Lung (tissue), 16 donors: Measurements from ENCODE around the gene RIOK1. TPM values are rescaled to one million over a fixed set of nuclear protein-coding genes. Genes with fewer than 3 reads are reported as not detected.
A peak's percentile ranks its signal among the peaks of the same experiment; 100 is the strongest.

Source experiments
- ATAC-seq: fragments of 200-7000 bp; cut with Tn5 transposase; one replicate; pipeline ENCODE4 v1.9.1; 2020; ENCODE audit warnings: moderate number of reproducible peaks; ENCODE audit not compliant: insufficient read depth, low FRiP score
- DNase-seq, 3 donors: peaks; one replicate each; pipeline ENCODE4 v3.0.0-alpha.2; 2013 to 2017
- H3K27ac ChIP-seq, 2 donors: one replicate each; pipeline ENCODE4 v1.5.1; 2013; ENCODE audit warnings: mild to moderate bottlenecking in 2 of 2, moderate library complexity in 2 of 2, control low read depth in 1 of 2, inconsistent platforms in 1 of 2, low read depth in 1 of 2, low read length in 1 of 2
- H3K27me3 ChIP-seq, 3 donors: one replicate each; pipeline ENCODE4 v1.5.1; 2013; ENCODE audit warnings: low read length in 2 of 3; ENCODE audit not compliant: control insufficient read depth in 3 of 3, insufficient read depth in 3 of 3
- H3K36me3 ChIP-seq, 4 donors: one replicate each; pipeline ENCODE4 v1.5.1; 2013; ENCODE audit warnings: low read length in 4 of 4, mild to moderate bottlenecking in 1 of 4, moderate library complexity in 1 of 4; ENCODE audit not compliant: control insufficient read depth in 4 of 4, insufficient read depth in 4 of 4
- H3K4me1 ChIP-seq, 5 donors: one replicate each; pipeline ENCODE4 v1.5.1; 2013; ENCODE audit warnings: low read length in 5 of 5, mild to moderate bottlenecking in 2 of 5, moderate library complexity in 1 of 5; ENCODE audit not compliant: control insufficient read depth in 5 of 5, insufficient read depth in 5 of 5
- H3K4me3 ChIP-seq: one replicate; pipeline ENCODE4 v1.5.1; 2013; ENCODE audit warnings: mild to moderate bottlenecking, control low read depth, moderate library complexity
- H3K9ac ChIP-seq, 2 donors: one replicate each; pipeline ENCODE4 v1.5.1; 2013; ENCODE audit warnings: low read length in 2 of 2, control low read depth in 1 of 2; ENCODE audit not compliant: insufficient read depth in 1 of 2
- H3K9me3 ChIP-seq, 4 donors: one replicate each; pipeline ENCODE4 v1.5.1; 2013; ENCODE audit warnings: low read length in 3 of 4, mild to moderate bottlenecking in 1 of 4, moderate library complexity in 1 of 4; ENCODE audit not compliant: control insufficient read depth in 4 of 4, insufficient read depth in 3 of 4
- CTCF ChIP-seq: IDR thresholded peaks from 2 replicates; pipeline ENCODE4 v1.5.1; 2012; ENCODE audit warnings: mild to moderate bottlenecking; ENCODE audit errors: control extremely low read depth, extremely low read depth
- WGBS, 2 donors: extraction: QIAGEN DNeasy Blood & Tissue Kit; methylation state at CpG; one replicate each; pipeline ENCODE4 v1.1.7; 2013; 5-methylcytosine and 5-hydroxymethylcytosine counted together
- long read RNA-seq, 5 donors: transcript quantifications; one replicate each; lab custom pipeline, GENCODE V29; 2026
- polyA plus RNA-seq, 2 donors: library from polyadenylated mRNA; stranded (reverse); fragments of 200-250 nt; gene quantifications; one replicate each; pipeline ENCODE4 v1.2.1, GENCODE V29; 2013
- total RNA-seq, 2 donors: library from RNA; depleted of rRNA in 1 of 2; stranded (reverse); fragments of >200 nt in 1 of 2; gene quantifications; one replicate each; pipeline ENCODE4 v1.2.1, GENCODE V29; 2014 to 2021
- donor health status: control.
- donor health status: control.
- donor health status: Bipolar disorder and iron deficiency.
- donor health status: healthy.
- donor health status: DM: yes; HTN: yes; CAD: no.

RIOK1 gene
- 10 to 100 TPM; 15.0 to 25.4 TPM for total RNA-seq
- 10 to 100 TPM; 10.2 to 15.2 TPM for polyA plus RNA-seq
- long read RNA-seq, donor 1, partial matches to known transcripts: 5 of 8 reads
- long read RNA-seq, donor 1, other reads (novel, unspliced or antisense): 0 of 8 reads
- long read RNA-seq, donor 2, partial matches to known transcripts: 6 of 7 reads
- long read RNA-seq, donor 2, other reads (novel, unspliced or antisense): 0 of 7 reads
- long read RNA-seq, donor 3, partial matches to known transcripts: 0 of 1 reads
- long read RNA-seq, donor 3, other reads (novel, unspliced or antisense): 0 of 1 reads
- long read RNA-seq, donor 4, partial matches to known transcripts: 0 of 1 reads
- long read RNA-seq, donor 4, other reads (novel, unspliced or antisense): 0 of 1 reads
- long read RNA-seq, donor 5, transcript RIOK1-202 (17 exons, 2,810 nt): major isoform, 5 of 17 reads
- long read RNA-seq, donor 5, partial matches to known transcripts: 12 of 17 reads
- long read RNA-seq, donor 5, other reads (novel, unspliced or antisense): 0 of 17 reads

- peaks cover 0 to 23% (median 8%) of the 10 kb centered on the region in 5 donors for H3K4me1 ChIP-seq
- 0 to 1% methylated on average over 59 to 62 of the region's 62 CpGs for WGBS, 2 donors
- peak within 1 kb of the TSS; percentile 59 to 95 for H3K27ac ChIP-seq
- TF ChIP-seq CTCF: no peak
- DNase-seq (peak; percentile 94 to 97 (median 96)), ATAC-seq (peak; percentile 99)
- H3K9ac ChIP-seq: peak within 1 kb of the TSS; percentile 62 to 92
- H3K27me3 ChIP-seq: no peaks in the 10 kb centered on the region
- H3K9me3 ChIP-seq: no peaks in the 10 kb centered on the region
- H3K36me3 ChIP-seq: peaks cover 1 to 8% (median 6%) of the 10 kb centered on the region in 4 donors
- H3K4me3 ChIP-seq: peak within 1 kb of the TSS; percentile 68
Measured at GRCh38 chr6:7389451-7390225, at the start of gene RIOK1, which contains the start of gene CAGE1. Gene RIOK1, plus strand, starts transcription at chr6:7389808. Its CDS starts 195 bp downstream, at chr6:7390003. Gene CAGE1, minus strand, starts transcription at chr6:7389742. Its CDS starts 2,569 bp downstream, at chr6:7387173.

DNA sequence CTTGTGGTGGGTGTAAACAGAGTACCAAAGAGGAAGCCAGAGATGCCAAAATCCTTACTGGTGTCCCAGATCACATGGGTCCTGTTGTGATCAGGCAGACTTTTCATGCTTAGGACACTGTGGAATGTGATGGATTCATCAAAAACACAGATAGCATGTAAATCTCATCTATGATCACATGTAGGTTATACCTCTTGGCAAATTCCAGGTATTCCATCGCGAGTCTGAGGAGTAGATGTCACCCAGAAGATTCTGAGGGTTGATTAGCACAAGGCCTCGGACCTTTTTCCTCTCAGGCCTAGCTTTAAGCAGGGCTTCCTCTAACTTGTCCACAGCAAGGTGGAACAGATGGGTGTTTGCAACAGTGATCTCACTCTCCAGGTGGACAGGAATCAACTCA lies 48.3 kb upstream of the RIOK1 start:
- TF ChIP-seq CTCF: no peak
- Histone ChIP-seq H3K4me1 (peaks cover 0 to 5% (median 0%) of the 10 kb centered on the region in 5 donors), H3K9ac (no peak overlapping the region), H3K36me3 (no peaks in the 10 kb centered on the region), H3K9me3 (no peaks in the 10 kb centered on the region), H3K27ac (no peak overlapping the region), H3K27me3 (no peaks in the 10 kb centered on the region), H3K4me3 (no peak overlapping the region)
- 96 to 98% methylated on average over 3 of the region's 3 CpGs for WGBS, 2 donors
- no peak for DNase-seq
- ATAC-seq: no peak

GRCh38 chr6:7341989-7342742 lies 47.4 kb upstream of the RIOK1 start:
- no peak for TF ChIP-seq CTCF
- H3K4me3 ChIP-seq: no peak overlapping the region
- peaks cover 0 to 5% (median 0%) of the 10 kb centered on the region in 5 donors for H3K4me1 ChIP-seq
- H3K27ac ChIP-seq: no peak overlapping the region
- H3K9ac ChIP-seq: no peak overlapping the region
- no peak for ATAC-seq
- peaks cover 0 to 1% (median 0%) of the 10 kb centered on the region in 4 donors for H3K9me3 ChIP-seq
- H3K36me3 ChIP-seq: no peaks in the 10 kb centered on the region
- WGBS, 2 donors: 86 to 87% methylated on average over 9 of the region's 9 CpGs
- no peak for DNase-seq
- no peaks in the 10 kb centered on the region for H3K27me3 ChIP-seq
